ENCODE results near the gene GARIN5B.

The GARIN5B gene

GRCh38 chr19:55368701-55369563, 5.9 kb upstream of the GARIN5B start:
- DNase-seq, result no peak

DNA sequence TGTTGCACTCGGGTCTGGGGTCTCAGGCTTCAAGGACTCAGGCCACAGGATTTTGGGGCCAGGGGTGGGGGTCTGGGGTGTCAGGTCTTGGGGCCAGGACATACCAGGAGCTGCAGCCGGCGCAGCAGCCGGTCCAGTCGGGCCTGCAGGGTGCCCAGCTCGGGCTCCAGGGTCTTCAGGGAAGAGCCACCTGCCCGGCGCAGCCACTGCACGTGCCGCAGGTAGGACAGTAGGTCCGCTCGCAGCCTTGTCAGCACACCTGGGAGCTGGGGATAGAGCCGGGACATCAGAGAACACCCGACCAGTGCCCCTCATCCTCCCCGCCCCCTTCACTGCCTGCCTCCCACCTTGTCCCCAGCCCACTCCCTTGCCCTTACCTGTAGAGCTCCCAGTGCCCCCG, 5.0 kb upstream of the GARIN5B start:
- DNase-seq, result no peak

DNA sequence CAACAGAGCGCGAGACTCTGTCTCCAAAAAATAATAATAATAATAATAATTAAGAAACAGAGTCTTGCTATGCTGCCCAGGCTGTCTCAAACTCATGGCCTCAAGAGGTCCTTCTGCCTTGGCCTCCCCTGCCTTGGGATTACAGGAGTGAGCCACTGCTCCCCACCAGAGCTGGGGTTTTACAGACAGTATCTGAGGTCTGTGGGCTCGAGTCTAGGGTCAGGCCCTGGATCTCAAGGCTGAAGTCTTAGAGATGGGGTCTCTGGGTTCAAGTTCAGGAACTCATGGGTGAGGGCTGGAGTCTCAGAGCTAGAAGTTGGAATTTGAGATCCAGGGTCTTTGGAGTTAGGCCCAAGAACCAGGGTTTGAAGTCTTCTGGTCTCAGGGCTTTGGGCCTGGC, 3.7 kb upstream of the GARIN5B start:
- no peak for DNase-seq

DNA sequence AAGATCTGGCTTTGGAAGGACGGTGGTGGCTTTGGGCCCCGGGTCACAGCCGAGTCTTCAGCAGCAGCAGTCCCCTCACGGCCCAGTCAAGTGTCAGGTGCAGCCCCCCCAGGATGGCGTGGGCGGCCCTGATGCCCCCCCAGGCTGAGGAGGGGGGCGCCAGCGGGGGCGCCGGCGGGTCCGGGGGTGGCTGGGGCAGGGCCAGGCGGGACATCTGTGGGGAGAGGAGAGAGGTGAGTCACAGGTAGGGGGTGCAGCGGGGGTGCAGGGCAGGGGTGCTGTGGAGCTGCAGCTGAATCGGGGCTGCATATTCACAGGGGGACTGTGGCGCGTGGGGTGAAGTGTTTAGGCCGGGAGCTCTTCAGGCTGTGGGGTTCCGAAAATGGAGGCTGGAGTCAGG, 2.9 kb upstream of the GARIN5B start:
- no peak for DNase-seq

DNA sequence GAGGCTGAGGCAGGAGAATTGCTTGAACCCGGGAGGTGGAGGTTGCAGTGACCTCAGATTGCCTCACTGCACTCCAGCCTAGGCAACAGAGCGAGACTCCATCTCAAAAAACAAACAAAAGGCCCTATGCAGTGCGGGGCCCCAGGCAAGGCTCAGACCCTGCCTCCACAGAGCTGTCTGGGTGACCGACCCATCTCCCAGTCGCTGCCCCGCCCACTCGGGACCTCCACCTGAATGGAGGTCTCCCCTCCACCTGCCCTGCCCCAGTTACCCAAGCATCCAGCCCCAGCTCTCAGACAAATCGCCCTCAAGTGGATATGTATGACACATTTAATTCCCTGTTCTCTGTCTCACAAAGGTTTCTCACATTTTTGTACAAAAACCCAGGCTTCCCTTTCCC, 2.2 kb upstream of the GARIN5B start:
- DNase-seq, result no peak

DNA sequence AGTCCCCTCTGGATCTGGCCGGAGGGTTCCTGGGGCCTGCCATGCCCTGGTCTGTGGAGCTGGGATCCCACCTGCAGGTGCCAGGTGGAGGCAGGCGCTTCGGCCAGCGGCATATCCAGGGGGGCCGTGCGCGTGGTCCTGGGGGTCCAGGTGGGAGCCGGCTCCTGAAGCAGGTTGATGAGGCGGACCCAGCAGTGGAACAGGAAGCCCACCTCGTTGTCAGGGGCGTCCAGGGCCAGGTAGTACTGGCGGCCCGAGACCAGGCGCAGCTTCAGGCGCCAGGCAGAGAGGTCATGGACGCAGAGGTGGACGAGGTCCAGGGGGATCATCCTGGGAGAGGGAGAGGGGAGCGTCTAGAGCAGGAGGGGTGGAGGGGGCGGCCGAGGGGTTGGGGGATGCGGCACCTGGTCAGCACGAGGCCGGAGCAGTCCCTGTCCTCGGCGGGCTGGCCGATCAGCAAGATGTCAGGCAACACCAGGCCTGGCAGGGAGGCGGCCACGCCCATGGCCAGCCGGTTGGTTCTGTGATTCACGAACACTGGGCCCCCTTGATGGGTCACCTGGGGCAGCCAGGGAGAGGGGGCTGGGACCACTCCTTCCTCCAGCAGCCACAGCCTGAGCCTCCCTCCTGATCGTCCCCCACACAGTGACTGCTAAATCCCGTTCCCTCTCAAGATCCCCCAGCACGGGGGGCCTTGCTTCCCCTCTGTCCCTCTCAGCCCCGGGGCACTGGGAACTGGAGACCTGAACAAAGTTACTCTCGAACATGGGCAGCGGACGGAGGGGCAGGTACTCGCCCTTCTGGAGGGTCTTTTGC, 678 bp downstream of the GARIN5B start:
- DNase-seq, result no peak

DNA sequence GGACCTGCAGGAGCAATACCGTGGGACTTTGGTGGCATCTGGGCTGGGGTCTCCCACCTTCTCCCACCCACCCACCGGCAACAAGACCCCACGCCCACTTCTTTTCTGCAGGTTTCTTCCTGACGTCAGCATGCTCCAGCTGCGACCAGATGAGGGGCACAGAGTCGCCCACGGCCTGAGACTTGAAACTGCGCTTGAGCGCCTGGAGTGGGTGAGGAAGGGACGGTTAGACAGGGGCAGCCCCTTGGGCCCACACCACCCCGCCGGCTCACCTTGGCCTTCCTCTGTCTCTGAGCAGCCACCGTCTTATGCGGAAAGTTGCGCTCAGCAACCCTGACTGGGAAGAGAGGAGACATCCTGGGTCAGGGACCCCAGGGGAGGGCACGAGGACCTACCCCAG, 2.2 kb downstream of the GARIN5B start:
- no peak for DNase-seq

DNA sequence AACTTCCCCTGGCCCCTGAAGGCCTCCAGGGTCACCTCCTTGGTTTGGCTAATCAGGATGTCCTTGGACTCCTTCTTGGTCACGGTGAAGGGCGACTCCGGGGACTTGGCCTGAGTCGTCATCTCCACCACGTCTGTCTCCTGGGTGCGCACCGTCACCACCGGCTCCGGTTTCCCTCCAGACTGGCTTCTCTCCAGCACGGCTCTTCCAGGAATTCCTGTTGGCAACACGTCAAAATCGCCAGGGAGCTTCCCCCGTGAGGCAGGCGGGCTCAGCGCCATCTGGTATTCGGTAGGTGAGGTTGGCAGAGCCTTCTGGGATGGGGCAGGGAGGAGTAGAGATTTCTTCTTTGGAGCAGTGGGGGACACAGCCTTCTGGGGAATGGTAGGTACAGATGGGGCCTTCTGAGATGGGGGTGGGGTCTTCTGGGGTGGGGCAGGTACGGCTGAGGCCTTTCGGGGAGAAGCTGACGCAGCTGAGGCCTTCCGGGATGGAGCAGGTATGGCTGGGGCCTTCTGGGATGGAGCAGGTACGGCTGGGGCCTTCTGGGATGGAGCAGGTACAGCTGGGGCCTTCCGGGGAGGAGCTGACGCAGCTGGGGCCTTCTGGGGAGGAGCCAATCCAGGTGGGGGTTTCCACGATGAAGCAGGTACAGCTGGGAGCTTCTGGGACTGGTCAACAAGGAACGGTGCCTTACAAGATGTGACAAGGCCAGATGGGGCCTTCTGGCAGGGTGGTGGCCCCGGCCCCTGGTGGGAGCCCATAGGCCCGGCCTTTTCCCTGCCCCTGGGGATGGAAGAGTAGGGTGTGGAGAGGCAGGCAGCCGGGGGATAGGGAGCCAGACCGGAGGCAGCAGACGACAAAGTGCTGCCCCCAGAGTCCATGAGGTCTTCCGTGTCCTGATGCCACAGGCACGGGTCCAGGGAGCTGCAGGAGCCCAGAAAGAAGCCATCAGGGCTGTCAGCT, 3.8 kb downstream of the GARIN5B start:
- DNase-seq, result no peak

GRCh38 chr19:55358493-55358892, 4.6 kb downstream of the GARIN5B start:
- no peak for DNase-seq

GRCh38 chr19:55355213-55355821, 7.7 kb downstream of the GARIN5B start:
- no peak for DNase-seq

GRCh38 chr19:55354698-55355212, 8.3 kb downstream of the GARIN5B start, which contains the start of gene COX6B2:
Gene COX6B2, minus strand, starts transcription at chr19:55354719. Its CDS starts 198 bp downstream, at chr19:55354521.
- DNase-seq, result no peak

DNA sequence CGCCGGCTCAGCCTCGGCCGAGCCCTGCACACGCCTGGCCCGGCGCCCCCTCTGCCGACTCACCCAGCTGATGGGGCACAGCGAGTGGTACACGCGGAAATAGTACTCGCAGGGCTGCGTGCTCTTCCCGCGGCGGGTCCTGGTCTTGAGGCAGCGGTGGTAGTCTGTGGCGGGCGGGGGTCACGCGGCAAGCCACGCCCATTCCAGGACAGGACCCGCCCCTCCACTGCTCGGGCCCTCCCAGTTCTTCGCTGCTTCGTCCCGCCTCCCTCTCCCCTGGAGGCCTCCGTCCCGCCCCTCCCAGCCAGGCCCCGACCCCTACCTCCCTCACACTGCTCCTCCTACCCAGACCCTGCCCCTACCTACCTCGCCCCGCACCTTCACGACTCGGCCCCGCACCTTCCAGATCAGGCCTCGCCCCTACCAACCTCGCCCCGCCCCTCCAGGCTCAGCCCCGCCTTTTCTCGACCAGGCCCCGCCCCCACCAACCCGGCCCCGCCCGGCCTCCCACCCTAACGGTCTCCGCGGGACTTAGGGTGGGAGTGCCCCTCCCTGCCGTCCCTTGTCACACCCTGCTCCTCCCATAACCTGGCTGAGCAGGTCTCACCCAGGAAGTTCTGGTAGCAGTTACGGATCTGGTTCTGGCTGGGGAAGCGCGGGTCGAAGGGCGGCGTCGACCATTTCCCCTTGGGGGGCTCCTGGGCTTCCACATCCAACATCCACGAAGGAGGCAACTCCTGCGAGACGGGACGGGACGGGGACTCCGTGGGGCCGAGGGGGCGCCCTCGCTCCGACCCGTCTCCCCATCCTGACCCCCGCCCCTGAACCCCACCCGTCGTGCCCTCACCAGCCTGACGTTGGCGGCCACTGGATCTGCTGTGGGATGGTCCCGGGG, 9.0 kb downstream of the GARIN5B start:
- DNase-seq, result peak; percentile 36

DNA sequence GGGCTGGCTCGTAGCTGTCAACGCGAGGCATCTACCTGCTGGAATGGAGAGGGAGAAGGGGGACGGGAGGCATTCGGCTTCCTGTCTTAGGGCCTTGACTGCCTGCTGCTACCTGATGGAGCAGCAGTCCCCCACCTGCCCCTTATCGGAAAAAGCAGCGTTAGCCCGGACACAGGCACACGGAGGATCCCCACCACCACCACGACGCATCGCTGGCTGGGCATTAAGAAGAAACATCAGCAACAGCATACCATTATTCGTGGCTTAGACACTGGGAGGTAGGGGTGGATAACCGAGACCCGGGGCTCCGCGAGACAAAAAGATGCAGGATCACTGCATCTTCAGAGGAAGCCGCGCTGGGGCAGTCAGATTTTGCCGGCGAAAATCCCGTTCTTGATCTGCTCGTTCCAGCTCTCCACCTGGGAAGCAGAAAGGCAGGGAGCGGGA, 9.7 kb downstream of the GARIN5B start:
- no peak for DNase-seq

- DNase-seq, result no peak
Measured at GRCh38 chr19:55352549-55353145, 10.4 kb downstream of the GARIN5B start.

DNA sequence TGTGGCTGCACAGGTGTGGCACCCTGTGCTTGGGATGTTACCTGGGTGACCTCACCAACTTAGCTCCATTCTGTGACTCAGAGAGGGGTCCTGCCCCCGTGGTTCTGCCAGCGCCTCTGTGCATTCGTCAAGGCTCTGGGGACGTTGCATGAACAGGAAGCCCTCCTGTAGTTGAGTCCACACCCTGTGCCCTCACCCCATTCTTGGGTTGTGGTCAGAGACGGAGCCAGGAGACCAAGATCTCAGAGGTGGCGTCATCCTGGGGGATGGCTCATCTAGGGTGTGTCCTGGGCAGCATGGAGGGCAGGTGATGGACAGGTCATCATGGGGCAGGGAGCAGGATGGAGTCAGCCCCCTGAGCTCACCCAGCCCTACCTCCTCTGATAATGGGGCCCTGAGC, 11.0 kb downstream of the GARIN5B start:
- DNase-seq, result no peak

DNA sequence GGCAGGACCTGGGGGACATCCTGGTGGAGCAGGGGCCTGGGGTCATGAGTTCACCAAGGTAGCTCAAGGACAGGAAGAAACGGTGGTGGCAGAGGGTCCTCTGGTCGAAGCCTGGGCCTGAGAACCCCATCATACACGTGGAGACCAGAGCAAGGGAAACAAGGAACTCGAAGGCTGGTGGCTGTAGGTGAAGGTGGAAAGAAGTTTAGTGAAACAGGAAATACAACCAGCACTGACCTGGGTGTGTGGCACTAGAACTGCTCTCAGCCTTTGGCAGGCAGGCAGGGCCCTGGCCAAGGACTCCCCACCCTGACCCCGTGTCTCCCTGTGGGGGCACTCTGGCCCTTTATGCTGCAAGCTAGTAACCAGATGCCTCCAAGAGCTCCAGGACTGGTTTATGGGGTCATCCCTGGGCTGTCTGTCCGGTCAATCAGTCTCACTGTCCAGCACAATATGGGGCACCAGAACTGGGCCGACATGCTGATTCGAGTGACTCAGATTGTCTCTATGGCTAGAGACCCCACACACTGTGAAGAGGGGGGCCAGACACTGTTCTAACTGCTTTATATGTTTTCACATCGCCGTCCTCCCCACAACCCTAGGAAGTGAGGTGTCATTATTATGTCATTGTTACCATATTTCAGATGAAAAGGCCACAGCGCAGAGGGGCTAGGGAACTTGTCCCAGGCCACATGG, 12.3 kb downstream of the GARIN5B start:
- no peak for DNase-seq

GRCh38 chr19:55348317-55349034, 14.6 kb downstream of the GARIN5B start:
- no peak for DNase-seq

DNA sequence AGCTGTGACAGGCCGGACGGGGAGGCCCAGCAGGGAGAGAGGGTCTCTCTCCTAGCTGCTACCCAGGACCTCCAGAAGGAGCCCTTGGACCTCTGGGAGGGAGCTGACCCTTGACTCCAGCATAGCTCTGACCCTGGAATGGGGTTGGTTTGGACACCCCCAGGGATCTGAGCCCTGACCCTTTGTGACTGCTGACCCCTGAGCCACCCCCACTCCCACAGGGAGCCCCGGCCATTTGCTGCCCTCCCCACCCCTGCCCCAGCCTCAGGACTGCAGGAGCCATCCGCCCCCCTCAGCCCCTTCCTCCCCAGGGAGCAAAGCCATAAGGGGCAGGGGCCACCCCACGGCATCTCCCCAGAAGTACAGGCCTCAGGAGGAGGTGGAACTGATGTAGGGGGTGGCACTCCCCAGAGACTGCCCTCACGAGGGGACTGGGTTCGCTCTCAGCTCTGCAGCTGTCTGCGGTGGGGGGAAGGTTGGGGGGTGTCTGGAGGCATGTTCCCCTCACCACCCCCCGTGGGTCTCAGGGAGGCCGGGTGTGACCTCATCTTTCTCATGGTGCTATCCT, 15.5 kb downstream of the GARIN5B start:
- no peak for DNase-seq
